ENCODE data around the gene SIRT3.

GRCh38 chr11:250740-251299, 14.7 kb upstream of the SIRT3 start:
- peak; percentile 56 for TF ChIP-seq CTCF (IDR thresholded peaks at IDR 0.05; ENCODE audit: low read depth, low read length, missing input control)
- no peak for TF ChIP-seq NR2F2 (IDR thresholded peaks at IDR 0.05)
- TF ChIP-seq JUND (IDR thresholded peaks at IDR 0.05) = no peak
- no peak for TF ChIP-seq ZBTB33 (IDR thresholded peaks at IDR 0.05)
- TF ChIP-seq HNF4G (IDR thresholded peaks at IDR 0.05) = no peak
- TF ChIP-seq TAF1 (conservative IDR thresholded peaks at IDR 0.05) = no peak
- no peak for TF ChIP-seq REST (IDR thresholded peaks at IDR 0.05)
